Caco-2 (cell line): ENCODE results near the gene RGMA. TPM values are rescaled to one million over a fixed set of nuclear protein-coding genes. Genes with fewer than 3 reads are reported as not detected.

Experiments used
- BruUV-seq: library from RNA; stranded (reverse); fragments of 400-500 nt; replicated peaks from 2 replicates; lab custom pipeline; 2021; lab: Mats Ljungman, UMichigan
- CTCF ChIA-PET: fragments of 300-600 bp; sonication (Branson Sonifier 250); formaldehyde crosslinking; loops from one replicate; lab custom pipeline; 2022; ENCODE audit warnings: antibody characterized with exemption; lab: Charles Lee
- POLR2A ChIA-PET: fragments of 300-600 bp; sonication (Branson Sonifier 250); formaldehyde crosslinking; loops from one replicate; lab custom pipeline; 2022; ENCODE audit warnings: antibody characterized with exemption; lab: Charles Lee
- DNase-seq, 2 experiments: peaks; one replicate each; pipeline versions ENCODE4 v3.0.0 to v3.0.0-alpha.2; 2020 to 2022
- H3K27me3 ChIP-seq: replicated peaks from 2 replicates; pipeline ENCODE4 v1.6.0; 2011; ENCODE audit warnings: low read length; ENCODE audit not compliant: control insufficient read depth, insufficient read depth
- H3K36me3 ChIP-seq: 2 replicates; pipeline ENCODE4 v1.5.1; 2011; ENCODE audit warnings: low read length; ENCODE audit not compliant: control insufficient read depth, insufficient read depth
- H3K4me1 ChIP-seq: fragments of 250-450 bp; sonication (Bioruptor Pico); 2 replicates; pipeline ENCODE4 v1.5.1; 2020; ENCODE audit warnings: mild to moderate bottlenecking
- H3K4me3 ChIP-seq: 2 replicates; pipeline ENCODE4 v1.5.1; 2011; ENCODE audit warnings: low read depth, mild to moderate bottlenecking, control low read depth, low read length
- H3K9me3 ChIP-seq: fragments of 250-450 bp; sonication (Bioruptor Pico); 2 replicates; pipeline ENCODE4 v1.5.1; 2020; ENCODE audit warnings: mild to moderate bottlenecking, moderate library complexity
- H3K27ac Mint-ChIP-seq: one replicate; pipeline ENCODE4 v1.8.0; 2022; ENCODE audit warnings: mixed read lengths; ENCODE audit not compliant: unreplicated experiment
- H3K27me3 Mint-ChIP-seq: one replicate; pipeline ENCODE4 v1.8.0; 2022; ENCODE audit warnings: mixed read lengths; ENCODE audit not compliant: insufficient read depth, unreplicated experiment
- H3K36me3 Mint-ChIP-seq: one replicate; pipeline ENCODE4 v1.8.0; 2022; ENCODE audit warnings: mild to moderate bottlenecking, mixed read lengths; ENCODE audit not compliant: insufficient read depth, unreplicated experiment
- H3K4me1 Mint-ChIP-seq: one replicate; pipeline ENCODE4 v1.8.0; 2022; ENCODE audit warnings: low read depth, mixed read lengths; ENCODE audit not compliant: unreplicated experiment
- H3K4me3 Mint-ChIP-seq: one replicate; pipeline ENCODE4 v1.8.0; 2022; ENCODE audit warnings: mild to moderate bottlenecking, moderate library complexity, mixed read lengths; ENCODE audit not compliant: unreplicated experiment
- H3K9me3 Mint-ChIP-seq: one replicate; pipeline ENCODE4 v1.8.0; 2022; ENCODE audit warnings: mixed read lengths; ENCODE audit not compliant: unreplicated experiment
- intact Hi-C: fragments of 100-400 bp; cut with micrococcal nuclease; formaldehyde crosslinking; loops from one replicate; pipeline ENCODE4 v1.10.0; 2022; ENCODE audit not compliant: unreplicated experiment
- total RNA-seq: library from RNA; stranded (reverse); gene quantifications from 2 replicates; pipeline ENCODE4 v1.2.3, GENCODE V29; 2022
- TF ChIP-seq, protein P1 (sequence below), 2 experiments: fragments of 200-600 bp in 1 of 2; IDR thresholded peaks; 1 replicate in 1 of 2; 2 replicates in 1 of 2; pipeline versions ENCODE4 v1.5.1 to v1.8.0; 2011 to 2022; ENCODE audit warnings: antibody characterized with exemption in 1 of 2, control low read depth in 1 of 2, inconsistent platforms in 1 of 2, low read depth in 1 of 2, low read length in 1 of 2, mild to moderate bottlenecking in 1 of 2, moderate library complexity in 1 of 2; ENCODE audit not compliant: insufficient read depth in 1 of 2, severe bottlenecking in 1 of 2, unreplicated experiment in 1 of 2

The RGMA gene
- total RNA-seq, 1 experiment from 2014 or later, result 4.5 TPM

DNA sequence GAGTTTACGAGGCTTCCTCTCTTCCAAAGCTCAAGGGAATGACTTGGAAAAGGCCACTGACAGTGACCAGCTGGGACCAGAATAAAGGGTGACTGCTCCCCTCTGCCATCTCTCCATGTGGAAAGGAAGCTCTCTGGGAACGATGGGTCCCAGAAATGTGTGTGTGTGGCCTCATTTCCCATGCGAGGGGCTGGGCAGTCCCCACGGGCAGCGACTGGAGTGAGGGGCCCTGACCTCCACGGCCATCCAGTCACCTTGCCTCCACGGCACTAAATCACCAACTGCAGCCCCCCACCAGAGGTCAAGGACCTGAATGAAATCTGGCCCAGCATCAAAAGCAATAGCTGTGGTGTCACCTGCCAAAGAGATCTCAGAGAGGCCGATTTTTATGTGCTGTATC is 29.6 kb downstream of the RGMA start:
- Mint-ChIP-seq H3K4me3 (no peak overlapping the region), H3K27me3 (no peaks in the 10 kb centered on the region), H3K9me3 (no peaks in the 10 kb centered on the region), H3K36me3 (no peaks in the 10 kb centered on the region), H3K4me1 (peaks cover 17% of the 10 kb centered on the region), H3K27ac (no peak overlapping the region)
- Histone ChIP-seq H3K36me3 (no peaks in the 10 kb centered on the region; the same call in 1 of the 2 replicates), H3K4me1 (peaks cover 13% of the 10 kb centered on the region), H3K4me3 (no peak overlapping the region), H3K9me3 (no peaks in the 10 kb centered on the region), H3K27me3 (no peaks in the 10 kb centered on the region)
- intact Hi-C loops, result no loop called here
- BruUV-seq, result no TSS peak
- no peak for DNase-seq
- POLR2A ChIA-PET, result no interaction called here
- TF ChIP-seq, protein P1, sequence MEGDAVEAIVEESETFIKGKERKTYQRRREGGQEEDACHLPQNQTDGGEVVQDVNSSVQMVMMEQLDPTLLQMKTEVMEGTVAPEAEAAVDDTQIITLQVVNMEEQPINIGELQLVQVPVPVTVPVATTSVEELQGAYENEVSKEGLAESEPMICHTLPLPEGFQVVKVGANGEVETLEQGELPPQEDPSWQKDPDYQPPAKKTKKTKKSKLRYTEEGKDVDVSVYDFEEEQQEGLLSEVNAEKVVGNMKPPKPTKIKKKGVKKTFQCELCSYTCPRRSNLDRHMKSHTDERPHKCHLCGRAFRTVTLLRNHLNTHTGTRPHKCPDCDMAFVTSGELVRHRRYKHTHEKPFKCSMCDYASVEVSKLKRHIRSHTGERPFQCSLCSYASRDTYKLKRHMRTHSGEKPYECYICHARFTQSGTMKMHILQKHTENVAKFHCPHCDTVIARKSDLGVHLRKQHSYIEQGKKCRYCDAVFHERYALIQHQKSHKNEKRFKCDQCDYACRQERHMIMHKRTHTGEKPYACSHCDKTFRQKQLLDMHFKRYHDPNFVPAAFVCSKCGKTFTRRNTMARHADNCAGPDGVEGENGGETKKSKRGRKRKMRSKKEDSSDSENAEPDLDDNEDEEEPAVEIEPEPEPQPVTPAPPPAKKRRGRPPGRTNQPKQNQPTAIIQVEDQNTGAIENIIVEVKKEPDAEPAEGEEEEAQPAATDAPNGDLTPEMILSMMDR (IDR thresholded peaks at IDR 0.05; ENCODE audit: insufficient read depth in 1 of 2, low read depth in 1 of 2, low read length in 1 of 2, severe bottlenecking in 1 of 2, unreplicated experiment in 1 of 2), result no peak
- CTCF ChIA-PET, result interaction anchor here (0.6 to 1.2 kb wide), 2 partner anchors 18 to 896 kb away, joined by 3 read pairs; no protein-coding TSS in a partner anchor

DNA sequence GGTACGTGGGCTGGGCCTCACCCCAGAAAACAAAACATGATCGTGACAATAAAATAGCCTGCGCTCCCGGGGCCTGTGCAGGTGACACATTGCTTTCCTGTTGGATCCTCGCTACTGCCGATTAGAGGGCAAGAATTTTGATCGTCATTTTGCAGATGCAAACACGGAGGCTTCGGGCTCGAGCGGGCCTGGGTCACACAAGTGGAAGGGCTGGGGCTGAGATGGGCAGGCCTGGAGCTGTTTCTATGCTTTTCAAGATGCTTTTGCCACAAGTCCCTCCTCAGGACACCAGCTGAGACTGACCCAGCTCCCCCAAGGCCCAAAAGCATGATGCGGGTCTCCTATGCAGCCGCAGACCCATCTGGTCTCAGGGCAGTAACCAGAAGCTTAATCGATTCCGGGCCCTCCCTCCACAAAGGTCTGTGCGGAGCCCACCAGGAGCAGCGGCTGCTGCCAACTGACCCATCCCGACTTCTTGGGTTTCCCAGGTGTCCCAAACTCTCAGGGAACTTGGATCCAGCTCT is 30.0 kb downstream of the RGMA start:
- no peak for DNase-seq
- TF ChIP-seq, protein P1 (IDR thresholded peaks at IDR 0.05; ENCODE audit: insufficient read depth in 1 of 2, low read depth in 1 of 2, low read length in 1 of 2, severe bottlenecking in 1 of 2, unreplicated experiment in 1 of 2), result no peak
- no TSS peak for BruUV-seq
- intact Hi-C loops, result no loop called here
- CTCF ChIA-PET, result no interaction called here
- Histone ChIP-seq H3K9me3 (no peaks in the 10 kb centered on the region), H3K4me3 (no peak overlapping the region), H3K27me3 (no peaks in the 10 kb centered on the region), H3K4me1 (peaks cover 8% of the 10 kb centered on the region), H3K36me3 (no peaks in the 10 kb centered on the region)
- H3K4me3 Mint-ChIP-seq, result no peak overlapping the region
- no peak overlapping the region for H3K27ac Mint-ChIP-seq
- POLR2A ChIA-PET, result no interaction called here
- H3K27me3 Mint-ChIP-seq, result no peaks in the 10 kb centered on the region
- H3K36me3 Mint-ChIP-seq, result no peaks in the 10 kb centered on the region
- H3K4me1 Mint-ChIP-seq, result peaks cover 17% of the 10 kb centered on the region
- no peaks in the 10 kb centered on the region for H3K9me3 Mint-ChIP-seq

DNA sequence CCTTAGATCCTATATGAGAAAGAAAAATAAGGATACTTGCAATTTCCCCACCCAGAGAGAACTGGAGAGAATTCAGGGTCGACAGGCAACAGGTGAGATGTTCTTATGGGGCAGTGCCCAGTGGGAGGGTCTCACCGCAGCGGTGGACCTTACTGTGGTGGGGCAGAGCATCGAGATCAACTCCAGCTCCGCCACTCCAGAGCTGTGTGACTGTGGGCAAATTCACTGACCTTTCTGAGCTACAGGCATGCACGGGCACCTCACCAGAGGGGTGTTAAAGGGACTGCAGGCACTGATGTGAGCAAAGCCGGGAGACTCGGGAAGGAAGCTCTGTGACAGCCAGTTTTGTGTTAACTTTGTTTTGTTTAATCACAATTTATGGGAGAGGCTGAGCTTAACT is 30.9 kb downstream of the RGMA start:
- no TSS peak for BruUV-seq
- ChIA-PET POLR2A (no interaction called here), CTCF (no interaction called here)
- H3K36me3 Mint-ChIP-seq, result no peaks in the 10 kb centered on the region
- no peak overlapping the region for H3K4me3 Mint-ChIP-seq
- H3K4me1 Mint-ChIP-seq, result peaks cover 13% of the 10 kb centered on the region
- Histone ChIP-seq H3K4me1 (peaks cover under 1% of the 10 kb centered on the region; the same call in 1 of the 2 replicates), H3K9me3 (no peaks in the 10 kb centered on the region), H3K4me3 (no peak overlapping the region), H3K27me3 (no peaks in the 10 kb centered on the region), H3K36me3 (no peaks in the 10 kb centered on the region)
- H3K27ac Mint-ChIP-seq, result no peak overlapping the region
- intact Hi-C loops, result no loop called here
- H3K27me3 Mint-ChIP-seq, result no peaks in the 10 kb centered on the region
- H3K9me3 Mint-ChIP-seq, result no peaks in the 10 kb centered on the region
- TF ChIP-seq, protein P1 (IDR thresholded peaks at IDR 0.05; ENCODE audit: insufficient read depth in 1 of 2, low read depth in 1 of 2, low read length in 1 of 2, severe bottlenecking in 1 of 2, unreplicated experiment in 1 of 2), result no peak
- DNase-seq, result no peak
